GM04504 (cell line): Measurements from ENCODE around the gene LIMS1.
"Not testable (repeated sequence)": the region's sequence is repeated elsewhere in the genome, so short reads cannot be mapped to it uniquely, and the experiment has no call there.

Source experiments
- DNase-seq: peaks from one replicate; pipeline ENCODE4 v3.0.0-alpha.2; 2012; ENCODE audit warnings: low read depth

The LIMS1 gene

DNA sequence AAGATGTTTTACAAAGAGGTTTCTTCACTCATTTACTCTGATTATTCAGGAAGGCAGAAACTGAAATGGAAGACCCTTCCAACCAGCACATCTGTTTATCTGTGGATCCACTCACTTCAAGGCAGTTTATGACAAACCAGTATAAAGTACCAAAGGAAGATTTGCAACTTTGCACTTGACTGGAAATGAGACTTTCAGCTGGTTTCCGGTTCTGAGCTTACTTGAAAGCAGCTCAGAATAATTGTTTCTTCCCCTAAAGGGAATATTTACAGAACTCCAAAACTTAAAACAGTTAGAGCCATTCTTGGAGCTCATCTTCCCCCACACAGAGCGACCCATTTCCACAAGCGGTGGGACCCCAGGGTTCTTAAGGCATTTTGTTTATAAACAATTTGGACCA lies 129.8 kb downstream of the LIMS1 start:
- DNase-seq, result not testable (repeated sequence)

DNA sequence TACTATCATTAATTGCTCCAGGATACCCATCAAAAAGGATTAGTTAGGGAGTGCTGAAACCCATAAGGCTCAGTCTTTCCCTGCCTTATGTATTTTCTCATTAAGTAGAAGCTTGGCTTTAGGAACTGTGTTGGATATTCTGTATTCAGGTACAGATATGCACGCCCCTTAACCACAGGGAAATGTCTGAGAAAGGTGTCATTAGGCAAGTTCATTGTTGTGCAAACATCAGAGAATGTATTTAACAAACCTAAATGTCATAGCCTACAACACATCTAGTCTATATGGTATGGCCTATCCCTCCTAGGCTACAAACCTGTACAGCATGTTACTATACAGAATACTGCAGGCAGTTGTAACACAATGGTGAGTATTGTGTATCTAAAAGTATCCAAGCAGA lies 130.7 kb downstream of the LIMS1 start:
- not testable (repeated sequence) for DNase-seq

DNA sequence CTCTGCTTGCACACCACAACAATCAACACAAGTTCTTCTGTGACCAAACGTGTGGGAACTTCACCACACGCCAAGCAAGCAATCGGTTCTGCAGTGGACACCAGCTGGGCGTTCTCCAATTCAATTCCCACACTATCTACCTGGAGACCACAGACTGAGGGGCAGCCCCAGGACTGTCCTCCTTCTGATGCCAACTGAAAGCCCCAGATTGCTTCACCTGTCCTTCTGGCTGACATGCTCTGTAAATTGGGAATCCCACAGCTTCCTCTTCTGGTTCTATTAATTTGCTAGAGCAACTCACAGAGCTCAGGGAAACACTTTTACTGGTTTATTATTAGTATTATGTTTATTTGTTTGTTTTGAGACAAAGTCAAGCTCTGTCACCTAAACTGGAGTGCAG lies 131.7 kb downstream of the LIMS1 start:
- not testable (repeated sequence) for DNase-seq

DNA sequence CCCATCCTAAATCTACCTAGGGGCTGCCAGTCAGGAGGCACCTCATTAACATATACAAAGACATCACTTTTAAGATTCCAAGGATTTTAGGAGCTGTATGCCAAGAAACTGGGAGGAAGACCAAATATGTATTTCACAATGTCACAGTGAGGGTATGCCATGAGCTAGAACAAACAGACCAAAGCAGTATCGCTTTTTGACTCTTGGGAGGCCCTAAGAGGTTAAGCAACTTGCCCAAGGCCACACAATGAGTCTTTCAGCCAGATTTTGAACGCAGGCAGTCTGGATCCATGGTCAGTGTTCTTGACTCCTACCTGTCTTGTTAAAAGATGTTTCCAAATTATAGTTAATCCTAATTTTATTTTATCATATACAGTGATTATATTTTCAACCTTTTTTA lies 132.9 kb downstream of the LIMS1 start:
- DNase-seq, result not testable (repeated sequence)

DNA sequence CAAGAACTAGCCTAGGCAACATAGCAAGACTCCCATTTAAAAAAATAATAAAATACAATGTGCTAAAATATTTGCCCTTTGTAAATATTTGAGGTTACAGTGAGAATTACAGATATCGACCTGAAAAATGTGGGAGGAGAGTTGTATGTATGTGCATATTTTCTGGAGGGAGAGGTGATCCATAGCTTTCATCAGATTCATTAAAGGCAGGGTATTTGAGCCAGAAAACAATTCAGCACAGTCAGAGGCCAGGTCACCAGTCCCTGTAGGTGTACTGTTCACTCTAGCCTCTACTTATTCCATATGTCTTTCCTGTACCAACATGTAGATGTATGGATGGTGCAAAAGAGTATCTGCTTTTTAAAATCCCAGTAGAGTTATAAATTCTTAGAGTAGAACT lies 136.0 kb downstream of the LIMS1 start:
- not testable (repeated sequence) for DNase-seq

DNA sequence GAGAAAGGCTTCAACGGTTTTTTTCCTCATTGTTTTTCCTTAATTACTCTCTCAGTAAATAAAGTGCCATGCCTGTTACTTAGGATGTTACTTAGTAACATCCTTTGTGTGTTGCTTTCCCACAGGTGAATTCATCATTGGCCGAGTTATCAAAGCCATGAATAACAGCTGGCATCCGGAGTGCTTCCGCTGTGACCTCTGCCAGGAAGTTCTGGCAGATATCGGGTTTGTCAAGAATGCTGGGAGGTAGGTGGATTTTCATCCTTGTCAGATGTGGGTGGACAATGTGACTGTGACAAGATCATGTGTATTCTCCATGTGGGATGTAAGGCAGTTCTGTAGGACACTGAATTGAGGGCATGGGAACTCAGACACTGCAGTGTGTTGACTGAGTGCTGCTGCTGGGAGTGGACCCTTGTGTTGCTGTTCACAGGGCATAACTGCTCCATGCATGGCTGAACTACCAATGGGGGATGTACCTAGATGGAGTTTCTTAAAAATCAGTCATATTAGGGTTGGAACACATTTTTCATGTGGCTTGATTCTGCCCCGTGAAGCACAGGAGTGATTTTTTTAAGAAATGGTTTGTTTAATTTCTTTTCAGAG lies 138.0 kb downstream of the LIMS1 start:
- not testable (repeated sequence) for DNase-seq

DNA sequence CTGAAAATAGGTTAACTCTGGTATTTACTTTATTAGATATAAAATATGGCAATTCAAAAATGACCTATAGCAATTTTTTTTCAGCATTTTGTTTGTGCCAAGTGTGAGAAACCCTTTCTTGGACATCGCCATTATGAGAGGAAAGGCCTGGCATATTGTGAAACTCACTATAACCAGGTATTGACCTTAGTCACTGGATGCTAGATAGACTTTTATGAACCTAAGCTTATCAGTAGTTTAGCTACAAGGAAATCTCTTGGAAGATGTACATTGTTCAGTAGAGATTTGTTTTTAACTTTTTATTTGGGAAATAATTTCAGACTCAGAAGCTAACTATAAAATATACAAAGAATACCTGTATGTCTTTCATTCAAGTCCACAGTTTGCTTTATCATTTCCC lies 142.3 kb downstream of the LIMS1 start:
- DNase-seq, result not testable (repeated sequence)

DNA sequence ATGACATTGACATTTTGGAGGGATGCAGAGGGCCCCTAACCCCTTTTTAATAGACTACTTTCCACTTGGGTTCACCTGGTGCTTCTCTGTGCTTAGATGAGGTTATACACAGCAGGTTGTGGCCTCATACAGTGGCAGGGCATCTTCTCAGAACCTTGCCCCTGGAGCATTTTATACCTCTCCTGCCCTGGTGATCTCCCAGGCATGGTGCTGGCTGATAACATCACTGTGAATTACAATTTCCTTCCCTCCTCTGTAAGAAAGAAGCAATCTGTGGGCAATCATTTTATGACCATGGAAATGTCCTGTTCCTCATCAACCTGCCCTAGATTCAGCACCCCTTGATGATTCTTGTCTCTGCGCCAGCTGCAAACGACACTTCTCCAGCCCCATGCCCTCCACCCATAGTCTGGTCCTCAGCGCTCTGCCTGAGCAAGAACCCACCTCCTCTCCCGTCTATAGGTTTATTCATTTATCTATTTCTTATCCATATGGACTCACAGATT lies 143.0 kb downstream of the LIMS1 start:
- DNase-seq, result not testable (repeated sequence)

DNA sequence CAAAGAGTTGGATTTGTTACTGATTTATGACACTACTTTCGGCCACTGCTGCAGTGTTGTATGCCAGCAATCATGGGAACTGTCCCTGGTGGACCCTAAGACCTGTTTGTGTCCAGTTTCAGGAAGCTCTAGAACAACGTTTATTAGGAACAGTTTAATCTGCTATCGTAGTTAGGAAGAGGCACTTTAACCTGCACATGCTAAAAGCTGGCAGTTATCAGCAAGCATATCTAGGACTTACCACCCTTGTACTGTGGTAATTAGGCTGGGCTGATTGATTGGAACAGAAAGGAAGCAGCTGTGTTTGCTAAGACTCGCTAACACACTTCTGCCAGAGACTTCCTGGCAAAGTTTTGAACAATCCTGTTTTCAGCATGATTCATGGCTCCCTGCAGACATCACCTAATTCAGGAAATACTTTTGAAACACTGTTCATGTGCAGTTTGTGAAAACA lies 144.0 kb downstream of the LIMS1 start:
- DNase-seq, result not testable (repeated sequence)

DNA sequence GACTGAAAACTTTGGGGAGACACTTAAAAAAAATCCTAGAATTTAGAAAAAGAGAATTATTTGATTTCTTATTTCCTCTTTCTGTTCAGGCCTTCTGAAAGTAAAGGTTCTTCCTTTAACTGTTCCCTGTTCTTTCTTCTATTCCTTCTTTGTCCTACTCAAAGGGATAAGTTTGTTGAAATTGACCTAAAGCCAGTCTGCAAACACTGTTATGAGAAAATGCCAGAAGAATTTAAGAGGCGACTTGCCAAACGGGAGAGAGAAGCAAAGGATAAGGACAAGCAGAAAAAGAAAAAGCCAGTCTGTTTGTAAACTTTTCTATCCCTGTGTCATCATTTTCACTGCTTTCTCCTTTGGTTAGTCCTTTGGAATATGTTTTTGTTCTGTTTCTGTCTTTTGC lies 146.5 kb downstream of the LIMS1 start:
- not testable (repeated sequence) for DNase-seq

DNA sequence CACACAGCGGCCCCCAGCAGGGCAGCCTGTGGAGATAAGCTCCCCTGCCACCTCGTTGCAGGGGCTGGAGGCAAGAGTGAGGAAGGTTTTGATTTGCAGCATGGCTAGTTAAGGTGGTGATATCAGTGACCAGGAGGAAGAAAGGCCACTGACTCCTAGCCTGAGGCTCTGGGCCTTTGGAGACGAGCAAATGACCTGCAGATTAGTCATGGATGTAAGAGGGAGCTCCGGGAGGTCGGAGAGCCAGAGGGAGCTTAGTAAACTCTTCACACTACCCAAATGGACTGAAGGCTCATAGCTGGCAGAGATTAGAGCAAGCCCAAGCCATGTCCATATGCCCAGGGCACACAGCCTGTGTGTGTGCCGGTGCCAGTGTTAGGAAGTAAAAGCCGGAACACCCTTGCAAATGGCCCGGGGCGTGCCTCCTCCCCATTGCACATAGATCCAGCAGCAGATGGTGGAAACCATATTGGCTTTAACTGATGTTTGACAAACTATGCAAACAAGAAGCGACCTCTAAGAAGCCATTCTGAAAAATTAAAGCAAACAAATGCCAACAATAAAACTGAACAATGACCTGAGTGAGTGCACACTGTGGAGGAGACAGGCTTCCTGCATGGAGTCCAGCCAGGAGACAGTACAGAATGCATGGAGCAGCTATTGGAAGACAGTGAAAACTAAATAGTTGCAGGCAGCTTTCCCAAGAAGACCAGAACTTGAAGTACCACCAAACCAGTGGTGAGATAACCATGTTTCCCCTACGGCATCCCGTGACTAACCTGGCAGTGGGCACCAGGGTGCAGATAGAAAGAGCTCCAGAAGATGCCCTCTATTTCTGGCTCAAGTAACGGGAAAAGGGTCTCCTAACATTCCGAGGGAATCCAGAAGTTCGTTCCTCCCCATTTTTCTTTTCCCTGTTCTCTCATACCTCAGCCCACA lies 154.8 kb downstream of the LIMS1 start:
- peak; percentile 3 for DNase-seq

DNA sequence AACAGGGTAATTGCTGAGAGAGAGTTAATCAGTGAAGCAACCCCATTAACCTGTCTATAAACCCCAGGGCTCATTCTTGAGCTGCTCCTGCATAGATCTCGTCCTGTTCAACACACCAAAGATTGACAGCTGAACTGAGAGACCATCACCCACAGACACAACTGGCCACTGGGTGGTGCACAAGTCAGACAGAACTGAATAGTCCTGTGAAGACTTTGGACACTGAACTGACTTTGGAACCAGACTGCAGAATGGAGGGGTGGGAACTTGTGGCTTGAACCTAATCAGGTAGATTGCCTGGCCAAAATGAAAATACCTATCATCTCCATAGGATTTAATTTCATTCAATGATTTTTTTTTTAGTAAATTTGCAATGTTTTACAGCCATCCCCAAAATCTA lies 155.7 kb downstream of the LIMS1 start:
- DNase-seq, result not testable (repeated sequence)

DNA sequence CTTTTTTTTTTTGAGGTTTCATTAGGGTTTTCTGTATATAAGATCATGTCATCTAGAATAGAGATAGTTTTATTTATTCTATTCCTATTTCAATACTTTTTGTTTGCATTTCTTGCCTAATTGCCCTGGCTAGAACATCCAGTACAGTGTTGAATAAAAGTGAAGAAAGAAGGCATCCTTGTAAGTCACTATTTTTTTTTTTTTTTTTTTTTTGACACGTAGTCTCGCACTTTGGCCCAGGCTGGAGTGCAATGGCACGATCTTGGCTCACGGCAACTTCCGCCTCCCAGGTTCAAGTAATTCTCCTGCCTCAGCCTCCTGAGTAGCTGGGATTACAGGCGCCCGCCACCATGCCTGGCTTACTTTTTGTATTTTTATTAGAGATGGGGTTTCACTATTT lies 157.2 kb downstream of the LIMS1 start:
- no peak for DNase-seq

DNA sequence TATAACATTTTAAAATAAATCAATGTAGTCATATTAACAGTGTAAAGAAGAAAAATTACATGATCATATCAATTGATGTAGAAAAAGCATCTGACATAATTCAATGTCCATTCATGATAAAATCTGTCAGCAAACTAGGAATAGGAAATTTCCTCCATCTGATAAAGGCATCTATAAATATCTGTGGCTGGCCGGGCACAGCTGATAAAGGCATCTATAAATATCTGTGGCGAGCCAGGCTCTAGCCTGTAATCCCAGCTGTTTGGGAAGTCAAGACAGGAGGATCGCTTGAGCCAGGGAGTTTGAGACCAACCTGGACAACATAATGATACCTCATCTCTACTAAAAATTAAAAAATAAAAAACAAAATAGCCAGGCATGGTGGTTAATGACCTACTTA lies 166.9 kb downstream of the LIMS1 start:
- DNase-seq, result no peak

DNA sequence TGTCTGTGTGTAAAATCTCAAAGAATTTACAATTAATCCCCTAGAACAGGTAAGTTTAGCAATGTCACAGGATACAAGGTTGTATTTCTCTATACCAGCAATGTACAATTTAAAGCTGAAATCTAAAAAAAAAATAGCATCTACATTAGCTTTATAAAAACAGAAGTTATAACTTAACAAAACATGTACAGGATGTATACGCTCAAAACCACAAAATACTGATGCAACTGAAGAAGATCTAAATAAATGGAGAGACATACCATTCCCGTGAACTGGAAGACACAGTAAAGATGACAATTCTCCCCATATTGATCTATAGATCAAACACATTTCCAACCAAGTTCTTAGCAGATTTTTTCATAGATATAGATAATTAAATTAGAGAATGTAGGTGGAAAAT lies 167.5 kb downstream of the LIMS1 start:
- no peak for DNase-seq

DNA sequence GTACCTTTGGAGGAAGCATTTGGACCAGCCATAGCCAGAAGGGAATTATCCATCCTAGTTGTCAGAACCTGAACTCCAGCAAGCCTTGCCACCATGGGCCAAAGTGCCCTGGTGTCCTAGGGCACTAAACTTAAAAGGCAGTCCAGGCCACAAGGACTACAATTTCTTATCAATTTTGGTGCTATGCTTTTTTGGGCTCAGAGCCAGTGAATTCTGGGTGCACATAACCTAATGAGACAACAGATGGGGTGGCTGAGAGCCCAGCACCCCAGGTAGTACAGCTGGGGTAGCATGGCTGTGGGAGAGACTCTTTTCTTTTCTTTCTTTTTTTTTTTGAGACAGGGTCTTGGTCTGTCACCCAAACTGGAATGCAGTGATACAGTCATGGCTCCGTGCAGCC lies 170.6 kb downstream of the LIMS1 start:
- no peak for DNase-seq

DNA sequence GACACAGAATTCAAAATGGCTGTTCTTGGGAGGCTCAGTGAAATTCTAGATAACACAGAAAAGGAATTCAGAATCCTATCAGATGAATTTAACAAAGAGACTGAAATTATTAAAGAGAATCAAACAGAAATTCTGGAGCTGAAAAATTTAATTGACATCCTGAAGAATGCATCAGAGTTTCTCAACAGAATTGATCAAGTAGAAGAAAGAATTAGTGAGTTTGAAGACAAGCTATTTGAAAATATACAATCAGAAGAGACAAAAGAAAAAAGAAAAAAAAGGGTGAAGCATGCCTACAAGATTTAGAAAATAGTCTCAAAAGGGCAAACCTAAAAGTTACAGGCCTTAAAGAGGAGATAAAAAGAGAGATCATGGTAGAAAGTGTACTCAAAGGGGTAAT lies 173.0 kb downstream of the LIMS1 start:
- DNase-seq, result no peak

DNA sequence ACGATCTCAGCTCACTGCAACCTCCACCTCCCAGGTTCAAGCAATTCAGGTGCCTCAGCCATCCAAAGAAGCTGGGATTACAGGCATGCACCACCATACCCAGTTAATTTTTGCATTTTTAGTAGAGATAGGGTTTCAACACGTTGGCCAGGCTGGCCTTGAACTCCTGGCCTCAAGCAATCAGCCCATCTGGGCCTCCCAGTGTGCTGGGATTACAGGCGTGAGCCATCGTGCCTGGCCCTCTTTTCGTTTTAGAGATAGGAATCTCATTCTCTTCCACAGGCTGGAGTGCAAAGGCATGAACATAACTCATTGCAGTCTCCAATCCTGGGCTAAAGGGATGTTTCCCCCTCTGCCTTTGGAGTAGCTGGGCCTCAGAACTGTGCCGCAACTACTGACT lies 182.7 kb downstream of the LIMS1 start:
- not testable (repeated sequence) for DNase-seq

DNA sequence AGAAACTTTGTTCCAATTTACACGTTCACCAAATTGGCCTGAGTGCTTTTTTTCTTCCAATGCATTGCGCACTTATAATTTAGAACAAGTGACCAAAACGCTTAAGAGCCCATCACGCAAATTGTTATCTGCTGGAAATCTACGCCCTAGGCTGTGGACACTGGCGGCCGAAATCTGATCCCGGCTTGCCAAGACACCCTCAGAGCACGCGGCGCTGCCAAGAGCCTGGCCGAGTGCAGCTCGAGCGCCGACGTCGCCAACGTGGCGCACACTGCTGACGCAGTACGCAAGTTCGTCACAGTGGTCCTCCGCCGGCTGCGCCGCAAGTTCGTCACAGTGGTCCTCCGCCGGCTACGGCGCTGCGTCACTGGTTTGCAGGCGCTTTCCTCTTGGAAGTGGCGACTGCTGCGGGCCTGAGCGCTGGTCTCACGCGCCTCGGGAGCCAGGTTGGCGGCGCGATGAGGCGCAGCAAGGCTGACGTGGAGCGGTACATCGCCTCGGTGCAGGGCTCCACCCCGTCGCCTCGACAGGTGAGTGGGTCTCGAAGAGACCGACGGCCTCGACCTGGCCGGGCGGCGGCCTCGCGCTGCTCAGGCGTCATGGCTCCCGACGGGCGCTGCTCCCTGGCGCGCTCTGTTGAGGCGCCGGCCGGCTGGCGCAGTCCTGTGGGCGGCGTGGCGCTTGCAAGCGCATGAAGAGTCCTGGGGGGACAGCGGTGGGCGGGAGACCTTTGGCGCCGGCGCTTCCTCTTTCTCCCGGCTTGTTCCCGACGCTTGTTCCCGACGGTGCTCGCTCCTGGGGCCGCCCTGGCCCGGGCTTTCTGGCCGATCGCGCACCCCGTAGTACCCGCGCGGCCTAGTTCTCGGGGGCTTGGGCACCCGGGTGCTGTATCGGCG lies 185.1 kb downstream of the LIMS1 start, which contains the start of gene RANBP2:
Gene RANBP2, plus strand, starts transcription at position 334 of the 896 bp plus-strand sequence. Its CDS starts 125 bp downstream, at position 459.
- peak; percentile 93 for DNase-seq

DNA sequence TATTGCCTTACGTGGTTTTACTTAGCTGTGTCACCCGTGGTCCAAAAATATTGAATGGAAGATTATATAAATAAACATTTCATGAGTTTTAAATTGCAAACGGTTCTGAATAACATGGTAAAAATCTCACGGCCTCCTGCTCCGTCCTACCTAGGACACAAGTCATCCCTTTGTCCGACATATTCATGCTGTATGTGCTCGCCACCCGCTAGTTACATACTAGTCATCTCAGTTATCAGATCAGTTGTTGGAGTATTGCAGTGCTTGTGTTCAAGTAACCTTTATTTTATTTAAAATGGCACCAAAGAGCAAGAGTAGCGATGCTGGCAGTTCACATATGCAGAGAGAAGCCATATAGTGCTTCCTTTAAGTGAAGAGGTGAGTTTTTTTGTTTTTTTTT lies 191.8 kb downstream of the LIMS1 start:
- DNase-seq, result not testable (repeated sequence)

DNA sequence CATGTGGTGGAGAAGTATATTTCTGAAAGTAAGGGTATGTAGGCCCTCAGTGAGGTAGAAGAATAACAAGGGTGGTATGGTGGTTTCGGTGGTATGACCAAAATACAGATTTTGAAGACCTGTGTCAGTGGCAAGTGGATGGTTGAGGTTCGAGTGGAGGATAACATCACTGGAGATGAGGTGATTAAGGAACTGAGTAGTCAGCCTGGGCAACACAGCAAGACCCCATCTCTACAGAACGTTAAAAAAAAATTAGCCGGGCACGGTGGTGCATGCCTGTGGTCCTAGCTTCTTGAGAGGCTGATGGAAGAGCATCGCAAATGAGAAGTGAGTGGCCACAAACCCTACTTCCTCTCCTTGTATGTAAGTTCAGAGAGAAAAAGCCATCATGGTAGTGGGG lies 200.4 kb downstream of the LIMS1 start:
- DNase-seq, result not testable (repeated sequence)
